ENCODE results near the gene NUDT5. TPM values are rescaled to one million over a fixed set of nuclear protein-coding genes. Genes with fewer than 3 reads are reported as not detected.

The NUDT5 gene
- total RNA-seq, 4 donors from 2014 or later = 28.9 to 43.5 (median 42.8) TPM

- TF ChIP-seq CTCF (IDR thresholded peaks at IDR 0.05; ENCODE audit: low read depth) = no peak
Measured at GRCh38 chr10:12200850-12201249, 5.2 kb upstream of the NUDT5 start.

GRCh38 chr10:12198156-12198555 lies 2.5 kb upstream of the NUDT5 start:
- no peak for TF ChIP-seq CTCF (IDR thresholded peaks at IDR 0.05; ENCODE audit: low read depth)

- no peak for TF ChIP-seq CTCF (IDR thresholded peaks at IDR 0.05; ENCODE audit: low read depth)
Measured at GRCh38 chr10:12196531-12197211, 980 bp upstream of the NUDT5 start.

- TF ChIP-seq CTCF (IDR thresholded peaks at IDR 0.05; ENCODE audit: low read depth) = no peak
Measured at GRCh38 chr10:12195281-12195602, 449 bp downstream of the NUDT5 start.

- TF ChIP-seq CTCF (IDR thresholded peaks at IDR 0.05; ENCODE audit: low read depth) = no peak
Measured at GRCh38 chr10:12194752-12195271, 879 bp downstream of the NUDT5 start.

- TF ChIP-seq CTCF (IDR thresholded peaks at IDR 0.05; ENCODE audit: low read depth) = no peak
Measured at GRCh38 chr10:12193193-12193592, 2.5 kb downstream of the NUDT5 start.

- no peak for TF ChIP-seq CTCF (IDR thresholded peaks at IDR 0.05; ENCODE audit: low read depth)
Measured at GRCh38 chr10:12191715-12192114, 4.0 kb downstream of the NUDT5 start.

All from subcutaneous adipose tissue (tissue), 4 donors.